Measurements from ENCODE around the gene CSNK1D. TPM values are rescaled to one million over a fixed set of nuclear protein-coding genes. Genes with fewer than 3 reads are reported as not detected.

Gene CSNK1D
- total RNA-seq, 1 experiment from 2014 or later: 157 TPM

DNA sequence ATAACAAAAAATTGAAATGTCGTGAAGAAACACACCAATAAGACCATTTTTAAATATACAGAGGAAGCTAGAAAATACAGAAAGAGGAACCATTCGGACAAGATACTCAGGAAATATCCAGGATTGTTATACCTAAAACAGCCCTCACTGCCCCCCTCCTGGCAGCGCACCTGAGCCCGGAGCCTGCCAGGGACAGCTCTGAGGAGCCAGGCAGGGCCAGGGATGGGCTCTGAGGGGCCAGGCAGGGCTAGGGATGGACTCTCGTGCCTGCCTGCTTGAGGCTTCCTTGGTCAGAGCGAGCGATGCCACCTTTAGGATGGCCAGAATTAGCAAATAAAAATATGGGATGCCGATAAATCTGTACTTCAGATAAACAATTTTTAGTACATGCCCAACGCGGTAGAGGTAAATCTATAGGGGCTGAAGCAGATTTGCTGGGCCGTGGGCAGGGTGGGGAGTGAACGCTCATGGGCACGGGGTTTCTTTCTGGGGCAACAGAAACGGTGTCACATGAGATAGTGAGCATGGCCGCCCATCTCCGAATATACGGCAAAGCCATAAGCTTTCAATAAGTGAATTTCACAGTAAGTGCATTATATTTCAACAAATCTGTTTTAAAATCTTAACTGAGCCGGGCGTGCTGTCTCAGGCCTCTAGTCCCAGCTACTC lies 18.2 kb upstream of the CSNK1D start:
- no TSS peak for BruUV-seq (replicated peaks)
- peaks cover 42% of the 10 kb centered on the region for H3K36me3 Mint-ChIP-seq (ENCODE audit: insufficient read depth, unreplicated experiment)
- TF ChIP-seq, protein P1, sequence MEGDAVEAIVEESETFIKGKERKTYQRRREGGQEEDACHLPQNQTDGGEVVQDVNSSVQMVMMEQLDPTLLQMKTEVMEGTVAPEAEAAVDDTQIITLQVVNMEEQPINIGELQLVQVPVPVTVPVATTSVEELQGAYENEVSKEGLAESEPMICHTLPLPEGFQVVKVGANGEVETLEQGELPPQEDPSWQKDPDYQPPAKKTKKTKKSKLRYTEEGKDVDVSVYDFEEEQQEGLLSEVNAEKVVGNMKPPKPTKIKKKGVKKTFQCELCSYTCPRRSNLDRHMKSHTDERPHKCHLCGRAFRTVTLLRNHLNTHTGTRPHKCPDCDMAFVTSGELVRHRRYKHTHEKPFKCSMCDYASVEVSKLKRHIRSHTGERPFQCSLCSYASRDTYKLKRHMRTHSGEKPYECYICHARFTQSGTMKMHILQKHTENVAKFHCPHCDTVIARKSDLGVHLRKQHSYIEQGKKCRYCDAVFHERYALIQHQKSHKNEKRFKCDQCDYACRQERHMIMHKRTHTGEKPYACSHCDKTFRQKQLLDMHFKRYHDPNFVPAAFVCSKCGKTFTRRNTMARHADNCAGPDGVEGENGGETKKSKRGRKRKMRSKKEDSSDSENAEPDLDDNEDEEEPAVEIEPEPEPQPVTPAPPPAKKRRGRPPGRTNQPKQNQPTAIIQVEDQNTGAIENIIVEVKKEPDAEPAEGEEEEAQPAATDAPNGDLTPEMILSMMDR (IDR thresholded peaks at IDR 0.05; ENCODE audit: unreplicated experiment): no peak
- no peak overlapping the region for H3K27ac Mint-ChIP-seq (ENCODE audit: unreplicated experiment)
- H3K4me1 Mint-ChIP-seq (ENCODE audit: low read depth, unreplicated experiment): peaks cover 33% of the 10 kb centered on the region
- no peak for DNase-seq
- no peaks in the 10 kb centered on the region for H3K27me3 Mint-ChIP-seq (ENCODE audit: unreplicated experiment)
- H3K4me3 Mint-ChIP-seq (ENCODE audit: low read depth, unreplicated experiment): peak overlapping the region; percentile 70
- CTCF ChIA-PET: interaction anchor here (0.6 to 1.3 kb wide), 4 partner anchors 8 to 45 kb away, joined by 3 to 5 read pairs (median 4); partner anchors contain the start of gene CSNK1D
- intact Hi-C loops (cut with micrococcal nuclease; ENCODE audit: unreplicated experiment): loop anchor here (10.0 kb wide), 1 partner anchor 47 kb away; no protein-coding TSS in a partner anchor
- H3K9me3 Mint-ChIP-seq (ENCODE audit: low read depth, unreplicated experiment): no peaks in the 10 kb centered on the region

DNA sequence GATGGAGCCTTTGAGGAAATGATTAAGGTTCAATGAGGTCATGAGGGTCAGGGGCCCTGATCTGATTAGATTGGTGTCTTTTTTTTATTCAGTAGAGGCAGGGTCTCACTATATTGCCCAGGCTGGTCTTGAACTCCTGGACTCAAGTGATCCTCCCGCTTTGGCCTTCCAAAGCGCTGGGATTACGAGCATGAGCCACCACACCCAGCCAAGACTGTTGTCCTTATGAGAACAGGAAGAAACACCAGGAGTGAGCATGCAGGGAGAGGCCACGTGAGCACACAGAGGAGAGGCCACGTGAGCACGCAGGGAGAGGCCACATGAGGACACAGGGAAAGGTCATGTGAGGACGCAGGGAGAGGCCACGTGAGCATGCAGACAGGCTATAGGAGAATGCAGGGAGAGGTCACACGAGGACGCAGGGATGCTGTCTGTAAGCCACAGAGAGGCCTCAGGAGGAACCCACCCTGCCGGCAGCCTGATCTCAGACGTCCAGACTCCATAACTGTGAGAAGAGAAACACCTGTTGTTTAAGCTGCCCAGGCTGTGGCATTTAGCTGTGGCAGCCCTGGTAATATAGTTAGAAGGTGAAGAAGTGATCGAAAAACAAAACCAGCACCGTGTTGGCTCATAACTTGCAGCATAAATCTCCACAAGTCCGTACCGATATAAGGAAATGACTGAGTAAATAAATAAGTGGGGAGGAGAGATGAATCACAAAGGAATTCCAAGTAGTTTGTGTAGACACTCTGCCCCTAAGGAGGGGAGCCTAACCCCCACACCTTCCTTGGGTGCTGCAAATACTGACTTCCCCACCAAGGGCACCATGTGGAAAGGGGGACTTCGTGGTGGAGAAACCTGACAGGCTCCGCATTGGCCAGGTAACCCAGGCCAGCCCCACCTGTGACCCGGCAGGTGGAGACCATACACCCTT lies 14.6 kb upstream of the CSNK1D start:
- no peaks in the 10 kb centered on the region for H3K9me3 Mint-ChIP-seq (ENCODE audit: low read depth, unreplicated experiment)
- intact Hi-C loops (cut with micrococcal nuclease; ENCODE audit: unreplicated experiment): no loop called here
- peaks cover 22% of the 10 kb centered on the region for H3K4me1 Mint-ChIP-seq (ENCODE audit: low read depth, unreplicated experiment)
- peak overlapping the region; percentile 97 for H3K27ac Mint-ChIP-seq (ENCODE audit: unreplicated experiment)
- TF ChIP-seq, protein P1 (IDR thresholded peaks at IDR 0.05; ENCODE audit: unreplicated experiment): no peak
- H3K4me3 Mint-ChIP-seq (ENCODE audit: low read depth, unreplicated experiment): peak overlapping the region; percentile 64
- DNase-seq: peak; percentile 79
- CTCF ChIA-PET: interaction anchor here (1.6 kb wide), 1 partner anchor 13 kb away, joined by 3 read pairs; no protein-coding TSS in a partner anchor
- peaks cover 26% of the 10 kb centered on the region for H3K36me3 Mint-ChIP-seq (ENCODE audit: insufficient read depth, unreplicated experiment)
- no TSS peak for BruUV-seq (replicated peaks)
- no peaks in the 10 kb centered on the region for H3K27me3 Mint-ChIP-seq (ENCODE audit: unreplicated experiment)

DNA sequence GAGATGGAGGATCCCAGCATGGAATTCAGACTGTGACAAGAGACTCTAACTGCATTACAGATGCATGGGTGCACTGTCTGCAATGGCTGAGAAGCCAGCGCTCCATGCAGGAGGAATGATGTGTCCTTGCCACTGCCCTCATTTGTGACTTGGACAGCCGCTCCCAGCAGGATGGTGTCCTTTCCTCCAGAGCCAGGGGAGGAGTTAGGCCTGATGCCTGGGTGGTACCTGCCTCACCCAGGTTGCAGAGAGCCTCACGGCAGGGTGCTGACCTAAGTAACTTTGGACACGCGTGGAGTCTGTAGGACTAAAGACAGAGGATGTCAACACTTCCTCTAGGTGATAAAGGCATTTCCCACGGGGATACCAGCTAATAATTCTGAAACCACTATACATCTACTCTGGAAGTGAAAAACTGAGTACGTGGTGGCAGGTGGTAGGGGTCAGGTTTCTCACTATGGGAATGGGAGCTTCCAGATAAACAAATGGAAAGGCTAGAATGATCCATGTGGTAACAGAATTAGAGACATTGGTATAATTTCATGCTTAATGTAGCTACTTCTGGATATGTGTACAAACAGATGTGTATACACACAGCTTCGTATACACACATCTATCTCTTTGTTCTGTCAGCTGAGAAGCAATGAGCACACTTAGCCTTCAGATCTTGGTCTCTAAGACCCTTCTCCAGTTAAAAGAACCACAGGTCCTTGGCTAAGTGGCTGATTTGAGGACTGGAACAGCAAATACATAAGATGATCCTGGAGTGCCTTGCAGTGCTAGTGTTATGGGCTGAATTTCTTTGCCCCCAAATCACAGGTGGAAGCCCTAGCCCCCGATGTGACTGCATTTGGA lies 13.7 kb upstream of the CSNK1D start:
- H3K4me3 Mint-ChIP-seq (ENCODE audit: low read depth, unreplicated experiment): peak overlapping the region; percentile 64
- H3K27me3 Mint-ChIP-seq (ENCODE audit: unreplicated experiment): no peaks in the 10 kb centered on the region
- H3K4me1 Mint-ChIP-seq (ENCODE audit: low read depth, unreplicated experiment): peaks cover 26% of the 10 kb centered on the region
- peaks cover 18% of the 10 kb centered on the region for H3K36me3 Mint-ChIP-seq (ENCODE audit: insufficient read depth, unreplicated experiment)
- intact Hi-C loops (cut with micrococcal nuclease; ENCODE audit: unreplicated experiment): no loop called here
- CTCF ChIA-PET: interaction anchor here (1.6 kb wide), 1 partner anchor 14 kb away, joined by 3 read pairs; no protein-coding TSS in a partner anchor
- H3K9me3 Mint-ChIP-seq (ENCODE audit: low read depth, unreplicated experiment): no peaks in the 10 kb centered on the region
- DNase-seq: no peak
- no TSS peak for BruUV-seq (replicated peaks)
- H3K27ac Mint-ChIP-seq (ENCODE audit: unreplicated experiment): peak overlapping the region; percentile 97
- TF ChIP-seq, protein P1 (IDR thresholded peaks at IDR 0.05; ENCODE audit: unreplicated experiment): no peak

DNA sequence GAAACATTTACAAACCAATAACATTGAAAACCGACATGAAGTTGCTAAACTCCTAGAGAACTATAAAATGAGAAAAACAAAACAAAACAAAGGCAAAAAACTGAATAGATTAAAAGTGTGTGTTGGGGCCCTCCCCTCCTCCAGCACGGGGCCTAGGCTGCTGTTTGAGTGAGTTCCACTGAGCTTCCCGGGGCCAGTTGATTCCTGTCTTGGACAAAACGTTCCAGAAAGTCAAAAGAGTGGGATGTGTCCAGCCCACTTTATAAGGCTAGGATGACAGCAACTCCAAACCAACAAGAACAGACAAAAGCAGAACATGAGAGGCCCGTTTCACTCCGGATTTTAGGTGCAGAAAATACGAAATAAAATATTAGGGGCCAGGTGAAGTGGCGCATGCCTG lies 11.6 kb upstream of the CSNK1D start:
- no peak for DNase-seq
- Mint-ChIP-seq H3K4me3 (ENCODE audit: low read depth, unreplicated experiment) (no peak overlapping the region), H3K27ac (ENCODE audit: unreplicated experiment) (no peak overlapping the region), H3K4me1 (ENCODE audit: low read depth, unreplicated experiment) (peaks cover 40% of the 10 kb centered on the region), H3K27me3 (ENCODE audit: unreplicated experiment) (no peaks in the 10 kb centered on the region), H3K9me3 (ENCODE audit: low read depth, unreplicated experiment) (no peaks in the 10 kb centered on the region), H3K36me3 (ENCODE audit: insufficient read depth, unreplicated experiment) (peaks cover 15% of the 10 kb centered on the region)
- BruUV-seq (replicated peaks): no TSS peak
- intact Hi-C loops (cut with micrococcal nuclease; ENCODE audit: unreplicated experiment): no loop called here
- TF ChIP-seq, protein P1 (IDR thresholded peaks at IDR 0.05; ENCODE audit: unreplicated experiment): no peak
- CTCF ChIA-PET: no interaction called here
